HL-60 (cell line): ENCODE results near the gene PLA2G5.

Experiments
- DNase-seq, 2 experiments: peaks; one replicate each; pipeline ENCODE4 v3.0.0-alpha.2; 2010 to 2020; ENCODE audit warnings: low read depth in 1 of 2, low spot score in 1 of 2
- H3K27ac ChIP-seq: fragments of 250-450 bp; sonication (Bioruptor Pico); replicated peaks from 2 replicates; pipeline ENCODE4 v1.5.1; 2020; ENCODE audit warnings: mild to moderate bottlenecking, moderate library complexity
- H3K27me3 ChIP-seq: fragments of 250-450 bp; sonication (Bioruptor Pico); 2 replicates; pipeline ENCODE4 v1.5.1; 2021; ENCODE audit warnings: mild to moderate bottlenecking, moderate library complexity; ENCODE audit not compliant: insufficient read depth, poor library complexity, severe bottlenecking
- H3K4me3 ChIP-seq: replicated peaks from 2 replicates; pipeline ENCODE4 v1.5.1; 2011; ENCODE audit warnings: mild to moderate bottlenecking, control low read depth, low read length; ENCODE audit not compliant: insufficient read depth
- CTCF ChIP-seq: IDR thresholded peaks from one replicate; pipeline ENCODE4 v1.5.1; 2011; ENCODE audit warnings: low read length, control low read depth, inconsistent platforms; ENCODE audit not compliant: insufficient read depth
- GABPA ChIP-seq: IDR thresholded peaks from 2 replicates; pipeline ENCODE4 v1.6.1; 2012; ENCODE audit warnings: low read depth
- POLR2AphosphoS5 ChIP-seq: IDR thresholded peaks from 2 replicates; pipeline ENCODE4 v1.6.1; 2012; ENCODE audit warnings: low read depth
- REST ChIP-seq: IDR thresholded peaks from 2 replicates; pipeline ENCODE4 v1.6.1; 2012; ENCODE audit warnings: low read depth; ENCODE audit not compliant: insufficient replicate concordance
- SPI1 ChIP-seq: IDR thresholded peaks from 2 replicates; pipeline ENCODE4 v1.6.1; 2012; ENCODE audit warnings: low read depth, mild to moderate bottlenecking, borderline replicate concordance
- long read RNA-seq: library from polyadenylated mRNA; unstranded; transcript quantifications from one replicate; pipeline ENCODE4 v2.0.0, GENCODE V29; 2020

PLA2G5 gene
- long read RNA-seq, result 0 reads

GRCh38 chr1:20069874-20070273 lies at the start of gene PLA2G5:
TSS of gene PLA2G5 (plus strand) at chr1:20070194. CDS start at chr1:20084831, 14,637 bp downstream.
- TF ChIP-seq SPI1 (no peak), CTCF (no peak), GABPA (no peak), REST (no peak), POLR2AphosphoS5 (no peak)
- H3K27me3 ChIP-seq, result peaks cover 2% of the 10 kb centered on the region
- H3K4me3 ChIP-seq, result no peak within 1 kb of the TSS
- no peak for DNase-seq
- no peak within 1 kb of the TSS for H3K27ac ChIP-seq

- Histone ChIP-seq H3K27me3 (peaks cover 3% of the 10 kb centered on the region), H3K4me3 (no peak overlapping the region), H3K27ac (no peak overlapping the region)
- TF ChIP-seq CTCF, result no peak
- TF ChIP-seq SPI1, result no peak
- no peak for TF ChIP-seq GABPA
- no peak for TF ChIP-seq POLR2AphosphoS5
- TF ChIP-seq REST, result no peak
- DNase-seq, result no peak
These were observed 41.9 kb upstream of the PLA2G5 start for GRCh38 chr1:20028125-20028524.

- TF ChIP-seq REST (no peak), CTCF (no peak), POLR2AphosphoS5 (no peak), GABPA (no peak), SPI1 (no peak)
- no peak for DNase-seq
- H3K4me3 ChIP-seq, result no peak overlapping the region
- H3K27me3 ChIP-seq, result peaks cover 3% of the 10 kb centered on the region
- H3K27ac ChIP-seq, result no peak overlapping the region
These were observed 41.3 kb upstream of the PLA2G5 start for GRCh38 chr1:20028726-20029125.
